NCI-H1436 (cell line): ENCODE results near the gene NAXE.
"Not testable (repeated sequence)": the region's sequence is repeated elsewhere in the genome, so short reads cannot be mapped to it uniquely, and the experiment has no call there.

Experiments
- DNase-seq: peaks from one replicate; lab custom pipeline; 2025; lab: John Stamatoyannopoulos, UW

Gene NAXE

GRCh38 chr1:156593661-156593989 is 2.0 kb downstream of the NAXE start:
- DNase-seq = no peak

- DNase-seq = no peak
Measured at GRCh38 chr1:156594190-156594589, 2.6 kb downstream of the NAXE start.

- no peak for DNase-seq
Measured at GRCh38 chr1:156595016-156595415, 3.4 kb downstream of the NAXE start.

- no peak for DNase-seq
Measured at GRCh38 chr1:156596426-156596825, 4.8 kb downstream of the NAXE start.

GRCh38 chr1:156598125-156598524 is 6.5 kb downstream of the NAXE start:
- no peak for DNase-seq

GRCh38 chr1:156598731-156599432 is 7.3 kb downstream of the NAXE start:
- no peak for DNase-seq

- no peak for DNase-seq
Measured at GRCh38 chr1:156599811-156600210, 8.2 kb downstream of the NAXE start.

GRCh38 chr1:156600733-156601121 is 9.2 kb downstream of the NAXE start:
- DNase-seq = no peak

- DNase-seq = peak; percentile 41
Measured at GRCh38 chr1:156601122-156601830, 9.7 kb downstream of the NAXE start, which contains the start of gene GPATCH4. Gene GPATCH4 (minus strand): TSS chr1:156601479.

GRCh38 chr1:156601892-156602291 is 10.3 kb downstream of the NAXE start:
- DNase-seq = no peak

- no peak for DNase-seq
Measured at GRCh38 chr1:156602557-156602993, 11.0 kb downstream of the NAXE start.

- not testable (repeated sequence) for DNase-seq
Measured at GRCh38 chr1:156607344-156607743, 15.8 kb downstream of the NAXE start.

- peak; percentile 50 for DNase-seq
Measured at GRCh38 chr1:156608036-156608674, 16.6 kb downstream of the NAXE start.

- DNase-seq = peak; percentile 35
Measured at GRCh38 chr1:156608981-156609380, 17.4 kb downstream of the NAXE start.

GRCh38 chr1:156610072-156610471 is 18.5 kb downstream of the NAXE start:
- DNase-seq = not testable (repeated sequence)

GRCh38 chr1:156612666-156613065 is 21.1 kb downstream of the NAXE start:
- no peak for DNase-seq

- no peak for DNase-seq
Measured at GRCh38 chr1:156615946-156616345, 24.4 kb downstream of the NAXE start.

GRCh38 chr1:156616463-156616862 is 24.9 kb downstream of the NAXE start:
- DNase-seq = no peak

- DNase-seq = peak; percentile 26
Measured at GRCh38 chr1:156618853-156619581, 27.4 kb downstream of the NAXE start, which contains the start of gene HAPLN2. Gene HAPLN2 (plus strand): TSS chr1:156619415. CDS start chr1:156623491, 4,076 bp downstream.

- DNase-seq = no peak
Measured at GRCh38 chr1:156619582-156619955, 28.0 kb downstream of the NAXE start.

GRCh38 chr1:156622581-156623297 is 31.2 kb downstream of the NAXE start:
- no peak for DNase-seq
